ENCODE measurements around the gene DPF3.

The DPF3 gene

DNA sequence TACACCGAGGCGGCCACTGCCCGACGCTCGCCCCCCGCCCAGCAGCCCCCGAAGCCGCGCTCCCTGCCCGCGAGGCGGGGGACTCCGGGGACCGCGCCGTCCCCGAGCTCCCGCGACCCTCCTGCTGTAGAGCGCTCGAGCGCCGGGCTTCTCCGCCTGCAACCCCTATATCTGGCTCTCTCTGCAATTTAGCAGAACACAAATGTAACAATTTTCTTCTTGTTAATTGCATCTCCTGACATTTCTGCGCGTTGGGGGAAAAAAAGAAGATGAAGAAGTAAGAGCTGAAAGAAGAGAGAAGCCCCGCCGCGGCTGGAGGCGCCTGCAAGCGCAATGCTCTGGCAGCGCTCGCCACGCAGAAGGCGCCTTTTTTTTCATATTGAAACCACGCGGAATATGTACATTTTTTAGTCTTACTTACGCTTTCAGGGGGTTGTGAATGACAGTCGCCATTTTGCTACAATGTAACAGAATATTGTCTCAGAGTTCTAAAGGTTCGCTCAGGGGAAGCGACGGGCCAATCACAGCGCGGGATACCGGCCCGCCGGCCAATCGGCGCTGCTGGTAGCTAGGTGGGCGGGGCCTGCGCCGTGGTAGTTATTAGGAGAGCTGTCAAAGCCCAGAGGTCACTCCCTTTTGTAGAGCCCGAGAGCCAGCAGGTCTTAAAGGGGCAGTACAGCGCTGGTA lies at the start of gene DPF3:
TSS of gene DPF3 (minus strand) at position 466 of the 687 bp plus-strand sequence. CDS start at position 453, 13 bp downstream.
- peak within 1 kb of the TSS; percentile 69 for H3K4me3 ChIP-seq (ENCODE audit: low read depth, low read length)

- H3K4me3 ChIP-seq (ENCODE audit: low read depth, low read length): no peak overlapping the region
Observed at GRCh38 chr14:72942934-72943333, 49.0 kb upstream of the DPF3 start.

- H3K4me3 ChIP-seq (ENCODE audit: low read depth, low read length): no peak overlapping the region
Observed at GRCh38 chr14:72941286-72941985, 47.5 kb upstream of the DPF3 start.

DNA sequence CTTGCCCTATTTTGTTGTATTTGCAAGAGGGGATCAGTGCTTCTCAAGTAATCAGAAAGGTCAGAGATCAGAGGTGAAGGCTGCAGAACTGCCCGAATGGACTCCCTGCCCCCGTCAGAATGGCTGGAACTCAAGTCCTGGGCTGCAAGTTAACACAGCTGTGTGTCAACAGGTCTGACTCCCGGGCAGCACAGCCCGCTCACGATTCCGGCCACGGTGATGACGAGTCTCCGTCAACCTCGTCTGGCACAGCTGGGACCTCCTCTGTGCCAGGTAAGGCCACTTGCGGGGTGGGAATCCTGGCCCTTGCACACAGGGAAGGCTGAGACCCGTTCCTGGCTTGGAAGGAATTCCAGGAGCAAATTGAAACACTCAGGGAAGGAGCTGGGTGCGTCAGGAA lies 45.7 kb upstream of the DPF3 start:
- no peak overlapping the region for H3K4me3 ChIP-seq (ENCODE audit: low read depth, low read length)

GRCh38 chr14:72932893-72933292 lies 39.0 kb upstream of the DPF3 start:
- no peak overlapping the region for H3K4me3 ChIP-seq (ENCODE audit: low read depth, low read length)

DNA sequence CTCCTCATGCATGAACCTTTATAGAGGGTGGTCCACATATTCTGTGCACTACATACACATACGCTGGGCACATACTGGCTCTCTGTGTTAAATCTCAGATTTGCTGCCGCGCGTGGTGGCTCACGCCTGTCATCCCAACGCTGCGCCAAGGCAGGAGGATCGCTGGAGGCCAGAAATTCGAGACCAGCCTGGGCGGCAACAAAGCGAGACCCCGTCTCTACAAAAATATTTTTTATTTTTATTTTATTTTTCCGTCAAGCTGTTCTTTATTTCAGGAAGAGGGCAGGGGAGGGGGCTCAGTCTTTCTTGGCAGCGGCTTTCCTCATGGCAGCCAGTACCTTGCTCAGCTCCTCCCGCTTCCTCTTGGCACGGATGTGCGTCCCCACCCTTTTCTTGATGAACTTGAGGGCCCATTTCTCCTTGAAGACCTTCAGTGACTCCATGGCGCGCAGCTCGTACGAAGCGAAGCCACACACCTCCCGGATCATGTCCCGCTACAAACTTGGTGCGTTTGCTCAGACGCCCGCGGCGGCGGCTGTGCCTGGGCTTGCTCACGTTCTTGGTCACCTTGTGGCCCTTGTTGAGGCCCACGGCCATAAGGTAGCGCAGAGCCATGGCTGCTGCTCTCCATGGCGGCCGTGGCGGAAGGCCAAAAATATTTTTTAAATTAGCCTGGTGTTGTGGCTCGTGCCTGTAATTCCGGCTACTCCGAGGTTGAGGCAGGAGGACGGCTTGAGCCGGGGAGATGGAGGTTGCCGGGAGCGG lies 35.6 kb upstream of the DPF3 start:
- no peak overlapping the region for H3K4me3 ChIP-seq (ENCODE audit: low read depth, low read length)

GRCh38 chr14:72928872-72929271 lies 35.0 kb upstream of the DPF3 start:
- H3K4me3 ChIP-seq (ENCODE audit: low read depth, low read length): no peak overlapping the region

GRCh38 chr14:72926292-72927028 lies 32.6 kb upstream of the DPF3 start, which contains the start of gene DCAF4:
Gene DCAF4, plus strand, starts transcription at chr14:72926464. Its CDS starts 11,515 bp downstream, at chr14:72937979.
- H3K4me3 ChIP-seq (ENCODE audit: low read depth, low read length): peak within 1 kb of the TSS; percentile 72

- peak overlapping the region; percentile 58 for H3K4me3 ChIP-seq (ENCODE audit: low read depth, low read length)
Observed at GRCh38 chr14:72925815-72926291, 32.0 kb upstream of the DPF3 start.

DNA sequence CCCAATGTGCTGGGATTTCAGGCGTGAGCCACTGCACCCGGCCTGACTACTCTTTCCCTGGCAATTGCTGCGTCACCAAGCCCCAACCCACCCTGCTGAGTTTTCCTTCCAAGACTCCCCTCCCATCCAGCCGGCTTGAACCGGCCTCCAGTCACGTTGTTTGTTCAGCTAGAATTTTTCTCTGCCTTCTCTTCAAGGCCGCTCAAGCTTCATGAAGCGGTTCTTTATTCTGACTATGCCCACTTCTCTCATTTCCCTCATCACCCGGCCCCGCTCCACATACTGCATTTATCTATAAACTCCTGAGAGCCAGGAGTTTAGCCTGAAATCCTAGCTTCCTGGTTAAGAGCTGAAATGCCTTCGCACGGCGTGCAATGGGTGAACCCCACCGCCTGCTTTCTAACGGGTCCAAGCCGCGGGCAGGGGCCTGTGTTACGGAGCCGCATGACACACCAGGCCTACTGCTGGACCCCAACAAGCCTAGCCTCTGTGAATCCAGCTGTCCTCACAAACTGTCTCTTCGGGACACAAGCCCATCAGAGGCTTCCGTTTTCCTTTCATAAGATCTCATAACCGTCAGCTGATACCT lies 31.4 kb upstream of the DPF3 start:
- H3K4me3 ChIP-seq (ENCODE audit: low read depth, low read length): no peak overlapping the region

DNA sequence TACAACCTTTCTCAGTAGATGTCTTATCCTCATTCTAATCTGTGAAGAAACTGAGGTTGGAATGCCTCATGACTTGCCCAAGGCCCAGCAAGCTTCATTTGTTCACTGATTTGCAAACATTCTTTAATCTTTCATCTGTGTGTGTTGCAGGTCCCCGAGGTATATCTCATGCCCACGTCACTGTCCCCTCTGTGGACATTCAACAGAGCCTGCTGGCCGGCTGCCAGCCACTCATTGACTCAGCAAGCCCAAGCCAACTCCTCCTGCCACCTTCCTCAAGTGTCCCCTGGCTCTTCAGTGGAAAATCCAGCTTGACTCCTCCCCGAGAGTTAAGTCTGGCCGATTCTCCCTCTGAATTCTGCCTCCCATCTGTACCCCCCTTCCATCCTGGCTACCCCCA lies 30.4 kb upstream of the DPF3 start:
- H3K4me3 ChIP-seq (ENCODE audit: low read depth, low read length): no peak overlapping the region

GRCh38 chr14:72921396-72921795 lies 27.5 kb upstream of the DPF3 start:
- H3K4me3 ChIP-seq (ENCODE audit: low read depth, low read length): no peak overlapping the region

DNA sequence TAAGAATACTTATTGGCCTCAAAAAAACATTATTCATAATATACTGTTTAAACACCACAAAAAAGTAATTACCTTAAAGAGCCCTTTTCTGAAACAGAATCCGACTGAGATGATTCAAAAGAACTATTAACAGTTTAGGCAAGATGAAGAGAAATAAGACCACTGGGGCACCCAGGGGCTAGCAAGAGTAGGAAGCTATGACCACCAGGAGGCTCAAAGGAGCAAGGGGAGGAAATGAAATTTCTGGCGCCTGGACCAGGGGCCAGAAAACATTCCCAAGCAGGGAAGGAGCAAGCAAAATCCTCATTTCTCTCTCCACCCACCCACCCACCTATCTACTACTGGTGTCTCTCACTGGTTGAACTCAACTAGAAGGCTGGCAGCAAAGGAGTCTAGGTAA lies 26.1 kb upstream of the DPF3 start:
- no peak overlapping the region for H3K4me3 ChIP-seq (ENCODE audit: low read depth, low read length)

- no peak overlapping the region for H3K4me3 ChIP-seq (ENCODE audit: low read depth, low read length)
Observed at GRCh38 chr14:72917094-72917802, 23.3 kb upstream of the DPF3 start.

- no peak overlapping the region for H3K4me3 ChIP-seq (ENCODE audit: low read depth, low read length)
Observed at GRCh38 chr14:72916174-72916573, 22.3 kb upstream of the DPF3 start.

GRCh38 chr14:72913809-72914208 lies 19.9 kb upstream of the DPF3 start:
- H3K4me3 ChIP-seq (ENCODE audit: low read depth, low read length): no peak overlapping the region

- H3K4me3 ChIP-seq (ENCODE audit: low read depth, low read length): no peak overlapping the region
Observed at GRCh38 chr14:72909163-72909562, 15.3 kb upstream of the DPF3 start.

DNA sequence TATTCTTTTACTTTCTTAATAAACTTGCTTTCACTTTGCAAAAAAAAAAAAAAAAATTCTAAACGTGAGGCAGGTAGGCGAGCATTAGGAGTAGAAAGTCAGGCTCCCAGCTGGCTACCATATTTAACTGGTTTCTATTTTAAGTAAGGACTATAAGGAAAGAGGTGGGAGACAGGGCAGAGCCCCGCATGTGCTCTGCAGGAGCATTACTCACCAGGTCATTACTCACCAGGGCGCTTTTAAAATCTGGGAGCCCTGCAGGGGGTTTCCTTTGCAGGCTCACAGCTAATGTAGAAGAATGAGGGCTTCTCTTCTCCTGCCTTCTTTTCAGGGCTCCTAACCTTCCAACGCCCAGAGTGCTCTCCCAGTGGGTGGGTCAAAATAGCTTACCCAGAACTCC lies 14.0 kb upstream of the DPF3 start:
- no peak overlapping the region for H3K4me3 ChIP-seq (ENCODE audit: low read depth, low read length)

DNA sequence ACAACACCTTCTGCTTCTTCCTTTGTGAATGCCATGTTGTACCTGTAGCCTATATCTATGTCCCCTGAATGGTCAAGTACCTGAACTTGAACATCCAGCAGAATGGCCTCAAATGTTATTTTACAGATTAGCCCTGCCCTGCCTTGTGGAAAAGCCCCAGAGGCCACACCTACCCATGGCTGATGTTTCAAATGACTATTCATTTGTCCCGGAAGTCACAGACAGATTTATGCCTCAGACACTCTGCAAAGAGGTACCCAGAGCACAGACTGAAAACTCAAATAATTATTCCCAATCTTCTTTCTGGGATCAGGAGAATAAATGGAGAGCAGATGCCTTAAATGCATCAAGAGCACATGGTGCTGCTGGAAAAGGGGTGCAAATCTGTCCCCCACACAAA lies 13.0 kb upstream of the DPF3 start:
- no peak overlapping the region for H3K4me3 ChIP-seq (ENCODE audit: low read depth, low read length)

GRCh38 chr14:72906316-72906715 lies 12.4 kb upstream of the DPF3 start:
- no peak overlapping the region for H3K4me3 ChIP-seq (ENCODE audit: low read depth, low read length)

Measured in iPS-11a (cell line).